WTC11 (cell line): ENCODE measurements around the gene LRSAM1. TPM values are rescaled to one million over a fixed set of nuclear protein-coding genes. Genes with fewer than 3 reads are reported as not detected.

Source experiments
- ATAC-seq: fragments of 200-7000 bp; cut with Tn5 transposase; 2 replicates; pipeline ENCODE4 v1.10.0; 2021; ENCODE audit warnings: mild to moderate bottlenecking, moderate library complexity
- CTCF ChIA-PET: fragments of 300-600 bp; sonication (Branson Sonifier 250); formaldehyde crosslinking; loops from one replicate; lab custom pipeline; 2021; ENCODE audit warnings: antibody characterized with exemption; lab: Charles Lee
- POLR2A ChIA-PET: fragments of 350-600 bp; sonication (Branson Sonifier 250); formaldehyde crosslinking; loops from one replicate; lab custom pipeline; 2021; ENCODE audit warnings: antibody characterized with exemption; lab: Charles Lee
- DNase-seq: peaks from one replicate; pipeline ENCODE4 v3.0.0; 2021; ENCODE audit warnings: low spot score
- H3K27ac Mint-ChIP-seq: 2 replicates; pipeline ENCODE4 v1.8.0; 2021; ENCODE audit warnings: mixed read lengths
- H3K27me3 Mint-ChIP-seq: 2 replicates; pipeline ENCODE4 v1.8.0; 2021; ENCODE audit warnings: low read depth, mild to moderate bottlenecking, moderate library complexity, mixed read lengths
- H3K36me3 Mint-ChIP-seq: 2 replicates; pipeline ENCODE4 v1.8.0; 2021; ENCODE audit warnings: mixed read lengths
- H3K4me1 Mint-ChIP-seq: 2 replicates; pipeline ENCODE4 v1.8.0; 2022; ENCODE audit warnings: mixed read lengths
- H3K4me3 Mint-ChIP-seq: 2 replicates; pipeline ENCODE4 v1.8.0; 2021; ENCODE audit warnings: mild to moderate bottlenecking, moderate library complexity, mixed read lengths
- H3K9me3 Mint-ChIP-seq: 2 replicates; pipeline ENCODE4 v1.8.0; 2021; ENCODE audit warnings: mixed read lengths
- ARID4B ChIP-seq: sonication (generic); formaldehyde crosslinking; IDR thresholded peaks from 2 replicates; pipeline ENCODE4 v1.8.0; 2023; ENCODE audit warnings: missing genetic modification reagents, mild to moderate bottlenecking, borderline replicate concordance
- CREB1 ChIP-seq: sonication (generic); formaldehyde crosslinking; IDR thresholded peaks from 2 replicates; pipeline ENCODE4 v1.8.0; 2023; ENCODE audit warnings: mild to moderate bottlenecking, missing genetic modification reagents
- ELF4 ChIP-seq: sonication (generic); formaldehyde crosslinking; IDR thresholded peaks from 2 replicates; pipeline ENCODE4 v1.8.1; 2022; ENCODE audit warnings: low read depth, mild to moderate bottlenecking, moderate library complexity, missing genetic modification reagents
- ETV6 ChIP-seq: sonication (generic); formaldehyde crosslinking; IDR thresholded peaks from 2 replicates; pipeline ENCODE4 v1.8.1; 2022; ENCODE audit warnings: mild to moderate bottlenecking, missing genetic modification reagents
- FOXK1 ChIP-seq: sonication (generic); formaldehyde crosslinking; IDR thresholded peaks from 2 replicates; pipeline ENCODE4 v1.8.0; 2022; ENCODE audit warnings: mild to moderate bottlenecking, moderate library complexity, missing genetic modification reagents
- FOXP1 ChIP-seq: sonication (generic); formaldehyde crosslinking; IDR thresholded peaks from 2 replicates; pipeline ENCODE4 v1.8.0; 2022; ENCODE audit warnings: missing genetic modification reagents, mild to moderate bottlenecking, moderate library complexity, borderline replicate concordance
- IRF1 ChIP-seq: sonication (generic); formaldehyde crosslinking; IDR thresholded peaks from 2 replicates; pipeline ENCODE4 v1.8.0; 2023; ENCODE audit warnings: missing genetic modification reagents
- JUN ChIP-seq: sonication (generic); formaldehyde crosslinking; IDR thresholded peaks from 2 replicates; pipeline ENCODE4 v1.8.0; 2023; ENCODE audit warnings: mild to moderate bottlenecking, missing genetic modification reagents
- PREB ChIP-seq: sonication (generic); formaldehyde crosslinking; IDR thresholded peaks from 2 replicates; pipeline ENCODE4 v1.8.1; 2022; ENCODE audit warnings: mild to moderate bottlenecking, missing genetic modification reagents, moderate library complexity, borderline replicate concordance
- SMAD4 ChIP-seq: sonication (generic); formaldehyde crosslinking; IDR thresholded peaks from 2 replicates; pipeline ENCODE4 v1.8.0; 2022; ENCODE audit warnings: mild to moderate bottlenecking, missing genetic modification reagents
- USF2 ChIP-seq: sonication (generic); formaldehyde crosslinking; IDR thresholded peaks from 2 replicates; pipeline ENCODE4 v1.8.1; 2023; ENCODE audit warnings: mild to moderate bottlenecking, missing genetic modification reagents, moderate library complexity
- ZNF138 ChIP-seq: sonication (generic); formaldehyde crosslinking; conservative IDR thresholded peaks from 2 replicates; pipeline ENCODE4 v1.8.1; 2022; ENCODE audit warnings: mild to moderate bottlenecking, moderate library complexity, missing genetic modification reagents
- ZNF425 ChIP-seq: fragments of 250-450 bp; sonication (Bioruptor Pico); conservative IDR thresholded peaks from 2 replicates; pipeline ENCODE4 v1.9.0; 2021; ENCODE audit warnings: mild to moderate bottlenecking
- ZNF512 ChIP-seq: sonication (generic); formaldehyde crosslinking; IDR thresholded peaks from 2 replicates; pipeline ENCODE4 v1.8.1; 2022; ENCODE audit warnings: missing genetic modification reagents, borderline replicate concordance
- total RNA-seq: library from RNA; stranded (reverse); gene quantifications from 3 replicates; pipeline ENCODE4 v1.2.3, GENCODE V29; 2021

The LRSAM1 gene
- total RNA-seq, 1 experiment from 2014 or later: 32.4 TPM

- TF ChIP-seq FOXK1 (CRISPR knock-in tag): no peak
- TF ChIP-seq IRF1: no peak
- no peak for TF ChIP-seq JUN (CRISPR knock-in tag)
- no peak for TF ChIP-seq SMAD4 (CRISPR knock-in tag)
These were observed 49.1 kb downstream of the LRSAM1 start (continued) for GRCh38 chr9:127500399-127500798.

GRCh38 chr9:127500862-127501261 lies 49.6 kb downstream of the LRSAM1 start:
- ChIA-PET CTCF (interaction anchor here (0.5 to 2.2 kb wide), 9 partner anchors 11 to 369 kb away, joined by 3 to 9 read pairs (median 5); partner anchors contain the start of gene TOR2A), POLR2A (no interaction called here)
- no peak for DNase-seq
- ATAC-seq: no peak
- Mint-ChIP-seq H3K27me3 (no peaks in the 10 kb centered on the region), H3K9me3 (no peaks in the 10 kb centered on the region), H3K27ac (no peak overlapping the region), H3K36me3 (peaks cover 3% of the 10 kb centered on the region), H3K4me3 (no peak overlapping the region), H3K4me1 (no peaks in the 10 kb centered on the region)
- TF ChIP-seq FOXP1 (CRISPR knock-in tag): no peak
- no peak for TF ChIP-seq USF2 (CRISPR knock-in tag)
- no peak for TF ChIP-seq ZNF512 (CRISPR knock-in tag)
- TF ChIP-seq ARID4B (CRISPR knock-in tag): no peak
- TF ChIP-seq ELF4 (CRISPR knock-in tag): no peak
- TF ChIP-seq ZNF425: no peak
- no peak for TF ChIP-seq ETV6 (CRISPR knock-in tag)
- TF ChIP-seq ZNF138 (CRISPR knock-in tag): no peak
- no peak for TF ChIP-seq PREB (CRISPR knock-in tag)
- no peak for TF ChIP-seq CREB1 (CRISPR knock-in tag)
